H1 (cell line): Measurements from ENCODE around the gene TSPAN9. TPM values are rescaled to one million over a fixed set of nuclear protein-coding genes. Genes with fewer than 3 reads are reported as not detected.

Experiments
- PHF8 ChIP-seq: fragments of 200-600 bp; sonication (generic); conservative IDR thresholded peaks from 2 replicates; pipeline ENCODE4 v1.7.1; 2012; ENCODE audit warnings: low read depth, mild to moderate bottlenecking, inconsistent platforms, low read length, moderate library complexity
- SIX5 ChIP-seq: IDR thresholded peaks from 2 replicates; pipeline ENCODE4 v1.6.1; 2011; ENCODE audit warnings: mild to moderate bottlenecking, low read depth, low read length
- polyA plus RNA-seq, 7 experiments: library from polyadenylated mRNA; depleted of rRNA in 3 of 7; stranded (reverse) in 5 of 7; unstranded in 2 of 7; fragments of >200 nt in 5 of 7; fragments of 200-250 nt in 2 of 7; gene quantifications; 1 replicate in 5 of 7; 2 replicates in 1 of 7; 4 replicates in 1 of 7; pipeline versions ENCODE4 v1.2.1 to v1.2.3, GENCODE V29; 2011 to 2013; ENCODE audit warnings: missing spikeins in 2 of 7, mixed read lengths in 2 of 7
- total RNA-seq: library from RNA; stranded (reverse); fragmentation: NEBNext Ultra II Directional; extraction: Animal tissue kit (Norgen Biotek cat#: 25700); gene quantifications from 2 replicates; pipeline ENCODE4 v1.2.1, GENCODE V29; 2021

The TSPAN9 gene
- total and polyA plus RNA-seq, 2 of the 8 experiments (the other 6 are each of a cell fraction or from before 2014, with no cell fraction given) = 11.5 to 29.1 TPM

- TF ChIP-seq PHF8 (no peak), SIX5 (no peak)
Observed at GRCh38 chr12:3321881-3322280, 244.7 kb downstream of the TSPAN9 start (continued).
